WTC11 (cell line): Measurements from ENCODE around the gene ZNF302. TPM values are rescaled to one million over a fixed set of nuclear protein-coding genes. Genes with fewer than 3 reads are reported as not detected.

Experiments used
- ATAC-seq: fragments of 200-7000 bp; cut with Tn5 transposase; 2 replicates; pipeline ENCODE4 v1.10.0; 2021; ENCODE audit warnings: mild to moderate bottlenecking, moderate library complexity
- CTCF ChIA-PET: fragments of 300-600 bp; sonication (Branson Sonifier 250); formaldehyde crosslinking; loops from one replicate; lab custom pipeline; 2021; ENCODE audit warnings: antibody characterized with exemption; lab: Charles Lee
- POLR2A ChIA-PET: fragments of 350-600 bp; sonication (Branson Sonifier 250); formaldehyde crosslinking; loops from one replicate; lab custom pipeline; 2021; ENCODE audit warnings: antibody characterized with exemption; lab: Charles Lee
- DNase-seq: peaks from one replicate; pipeline ENCODE4 v3.0.0; 2021; ENCODE audit warnings: low spot score
- H3K27ac Mint-ChIP-seq: 2 replicates; pipeline ENCODE4 v1.8.0; 2021; ENCODE audit warnings: mixed read lengths
- H3K27me3 Mint-ChIP-seq: 2 replicates; pipeline ENCODE4 v1.8.0; 2021; ENCODE audit warnings: low read depth, mild to moderate bottlenecking, moderate library complexity, mixed read lengths
- H3K36me3 Mint-ChIP-seq: 2 replicates; pipeline ENCODE4 v1.8.0; 2021; ENCODE audit warnings: mixed read lengths
- H3K4me1 Mint-ChIP-seq: 2 replicates; pipeline ENCODE4 v1.8.0; 2022; ENCODE audit warnings: mixed read lengths
- H3K4me3 Mint-ChIP-seq: 2 replicates; pipeline ENCODE4 v1.8.0; 2021; ENCODE audit warnings: mild to moderate bottlenecking, moderate library complexity, mixed read lengths
- H3K9me3 Mint-ChIP-seq: 2 replicates; pipeline ENCODE4 v1.8.0; 2021; ENCODE audit warnings: mixed read lengths
- CREB1 ChIP-seq: sonication (generic); formaldehyde crosslinking; IDR thresholded peaks from 2 replicates; pipeline ENCODE4 v1.8.0; 2023; ENCODE audit warnings: mild to moderate bottlenecking, missing genetic modification reagents
- E2F5 ChIP-seq: sonication (generic); formaldehyde crosslinking; IDR thresholded peaks from 2 replicates; pipeline ENCODE4 v1.8.1; 2022; ENCODE audit warnings: mild to moderate bottlenecking, moderate library complexity, missing genetic modification reagents
- FOXJ3 ChIP-seq: sonication (generic); formaldehyde crosslinking; IDR thresholded peaks from 2 replicates; pipeline ENCODE4 v1.9.0; 2021; ENCODE audit warnings: missing genetic modification reagents, mild to moderate bottlenecking, borderline replicate concordance
- FOXP4 ChIP-seq: sonication (generic); formaldehyde crosslinking; IDR thresholded peaks from 2 replicates; pipeline ENCODE4 v1.8.0; 2022; ENCODE audit warnings: mild to moderate bottlenecking, missing genetic modification reagents
- HMGA2 ChIP-seq: fragments of 250-450 bp; sonication (Bioruptor Pico); IDR thresholded peaks from 2 replicates; pipeline ENCODE4 v1.4.0; 2021; ENCODE audit warnings: mild to moderate bottlenecking, moderate library complexity
- IRF2 ChIP-seq: sonication (generic); formaldehyde crosslinking; IDR thresholded peaks from 2 replicates; pipeline ENCODE4 v1.8.0; 2022; ENCODE audit warnings: low read depth, missing genetic modification reagents, borderline replicate concordance
- NR2C2 ChIP-seq: sonication (generic); formaldehyde crosslinking; IDR thresholded peaks from 2 replicates; pipeline ENCODE4 v1.8.0; 2022; ENCODE audit warnings: mild to moderate bottlenecking, missing genetic modification reagents
- ZBTB21 ChIP-seq: sonication (generic); formaldehyde crosslinking; IDR thresholded peaks from 2 replicates; pipeline ENCODE4 v1.8.1; 2023; ENCODE audit warnings: mild to moderate bottlenecking, missing genetic modification reagents, borderline replicate concordance
- ZNF263 ChIP-seq: sonication (generic); formaldehyde crosslinking; IDR thresholded peaks from 2 replicates; pipeline ENCODE4 v1.8.1; 2022; ENCODE audit warnings: low read depth, mild to moderate bottlenecking, moderate library complexity, missing genetic modification reagents
- ZNF671 ChIP-seq: fragments of 250-450 bp; sonication (Bioruptor Pico); IDR thresholded peaks from 2 replicates; pipeline ENCODE4 v1.8.0; 2021; ENCODE audit warnings: mild to moderate bottlenecking
- total RNA-seq: library from RNA; stranded (reverse); gene quantifications from 3 replicates; pipeline ENCODE4 v1.2.3, GENCODE V29; 2021
- TF ChIP-seq, protein P1 (sequence below): sonication (generic); formaldehyde crosslinking; IDR thresholded peaks from 2 replicates; pipeline ENCODE4 v1.8.1; 2022; ENCODE audit warnings: missing genetic modification reagents, borderline replicate concordance
- TF ChIP-seq, protein P2 (sequence below): sonication (generic); formaldehyde crosslinking; IDR thresholded peaks from 2 replicates; pipeline ENCODE4 v1.8.0; 2023; ENCODE audit warnings: missing genetic modification reagents, mild to moderate bottlenecking, borderline replicate concordance
- TF ChIP-seq, protein P3 (sequence below): fragments of 250-450 bp; sonication (Bioruptor Pico); IDR thresholded peaks from 2 replicates; pipeline ENCODE4 v1.9.0; 2021; ENCODE audit warnings: mild to moderate bottlenecking

Gene ZNF302
- total RNA-seq, 1 experiment from 2014 or later: 23.5 TPM

GRCh38 chr19:34732612-34733211 lies 55.2 kb downstream of the ZNF302 start (continued):
- TF ChIP-seq FOXP4 (no peak), ZBTB21 (CRISPR knock-in tag) (no peak), ZNF263 (CRISPR knock-in tag) (no peak), NR2C2 (CRISPR knock-in tag) (no peak), ZNF671 (CRISPR knock-in tag) (no peak), E2F5 (CRISPR knock-in tag) (no peak), IRF2 (no peak), CREB1 (CRISPR knock-in tag) (no peak), FOXJ3 (CRISPR knock-in tag) (no peak)
- TF ChIP-seq, protein P1, sequence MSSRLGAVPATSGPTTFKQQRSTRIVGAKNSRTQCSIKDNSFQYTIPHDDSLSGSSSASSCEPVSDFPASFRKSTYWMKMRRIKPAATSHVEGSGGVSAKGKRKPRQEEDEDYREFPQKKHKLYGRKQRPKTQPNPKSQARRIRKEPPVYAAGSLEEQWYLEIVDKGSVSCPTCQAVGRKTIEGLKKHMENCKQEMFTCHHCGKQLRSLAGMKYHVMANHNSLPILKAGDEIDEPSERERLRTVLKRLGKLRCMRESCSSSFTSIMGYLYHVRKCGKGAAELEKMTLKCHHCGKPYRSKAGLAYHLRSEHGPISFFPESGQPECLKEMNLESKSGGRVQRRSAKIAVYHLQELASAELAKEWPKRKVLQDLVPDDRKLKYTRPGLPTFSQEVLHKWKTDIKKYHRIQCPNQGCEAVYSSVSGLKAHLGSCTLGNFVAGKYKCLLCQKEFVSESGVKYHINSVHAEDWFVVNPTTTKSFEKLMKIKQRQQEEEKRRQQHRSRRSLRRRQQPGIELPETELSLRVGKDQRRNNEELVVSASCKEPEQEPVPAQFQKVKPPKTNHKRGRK (CRISPR knock-in tag): no peak
- TF ChIP-seq, protein P2, sequence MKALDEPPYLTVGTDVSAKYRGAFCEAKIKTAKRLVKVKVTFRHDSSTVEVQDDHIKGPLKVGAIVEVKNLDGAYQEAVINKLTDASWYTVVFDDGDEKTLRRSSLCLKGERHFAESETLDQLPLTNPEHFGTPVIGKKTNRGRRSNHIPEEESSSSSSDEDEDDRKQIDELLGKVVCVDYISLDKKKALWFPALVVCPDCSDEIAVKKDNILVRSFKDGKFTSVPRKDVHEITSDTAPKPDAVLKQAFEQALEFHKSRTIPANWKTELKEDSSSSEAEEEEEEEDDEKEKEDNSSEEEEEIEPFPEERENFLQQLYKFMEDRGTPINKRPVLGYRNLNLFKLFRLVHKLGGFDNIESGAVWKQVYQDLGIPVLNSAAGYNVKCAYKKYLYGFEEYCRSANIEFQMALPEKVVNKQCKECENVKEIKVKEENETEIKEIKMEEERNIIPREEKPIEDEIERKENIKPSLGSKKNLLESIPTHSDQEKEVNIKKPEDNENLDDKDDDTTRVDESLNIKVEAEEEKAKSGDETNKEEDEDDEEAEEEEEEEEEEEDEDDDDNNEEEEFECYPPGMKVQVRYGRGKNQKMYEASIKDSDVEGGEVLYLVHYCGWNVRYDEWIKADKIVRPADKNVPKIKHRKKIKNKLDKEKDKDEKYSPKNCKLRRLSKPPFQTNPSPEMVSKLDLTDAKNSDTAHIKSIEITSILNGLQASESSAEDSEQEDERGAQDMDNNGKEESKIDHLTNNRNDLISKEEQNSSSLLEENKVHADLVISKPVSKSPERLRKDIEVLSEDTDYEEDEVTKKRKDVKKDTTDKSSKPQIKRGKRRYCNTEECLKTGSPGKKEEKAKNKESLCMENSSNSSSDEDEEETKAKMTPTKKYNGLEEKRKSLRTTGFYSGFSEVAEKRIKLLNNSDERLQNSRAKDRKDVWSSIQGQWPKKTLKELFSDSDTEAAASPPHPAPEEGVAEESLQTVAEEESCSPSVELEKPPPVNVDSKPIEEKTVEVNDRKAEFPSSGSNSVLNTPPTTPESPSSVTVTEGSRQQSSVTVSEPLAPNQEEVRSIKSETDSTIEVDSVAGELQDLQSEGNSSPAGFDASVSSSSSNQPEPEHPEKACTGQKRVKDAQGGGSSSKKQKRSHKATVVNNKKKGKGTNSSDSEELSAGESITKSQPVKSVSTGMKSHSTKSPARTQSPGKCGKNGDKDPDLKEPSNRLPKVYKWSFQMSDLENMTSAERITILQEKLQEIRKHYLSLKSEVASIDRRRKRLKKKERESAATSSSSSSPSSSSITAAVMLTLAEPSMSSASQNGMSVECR (CRISPR knock-in tag): no peak

GRCh38 chr19:34733266-34733745 lies 55.8 kb downstream of the ZNF302 start:
- H3K4me1 Mint-ChIP-seq: peaks cover 12% of the 10 kb centered on the region

More at GRCh38 chr19:34733266-34733745, 55.8 kb downstream of the ZNF302 start:
- Mint-ChIP-seq H3K36me3 (no peaks in the 10 kb centered on the region), H3K9me3 (0 out of 2 replicates have a peak, but pooled peaks cover 3% of the 10 kb centered on the region), H3K27ac (peak overlapping the region; percentile 99), H3K27me3 (peaks cover 2% of the 10 kb centered on the region; the same call in 1 of the 2 replicates), H3K4me3 (peak overlapping the region; percentile 97)
- peak; percentile 71; the same call in 1 of the 2 replicates for TF ChIP-seq ZNF263 (CRISPR knock-in tag)
- TF ChIP-seq, protein P3, sequence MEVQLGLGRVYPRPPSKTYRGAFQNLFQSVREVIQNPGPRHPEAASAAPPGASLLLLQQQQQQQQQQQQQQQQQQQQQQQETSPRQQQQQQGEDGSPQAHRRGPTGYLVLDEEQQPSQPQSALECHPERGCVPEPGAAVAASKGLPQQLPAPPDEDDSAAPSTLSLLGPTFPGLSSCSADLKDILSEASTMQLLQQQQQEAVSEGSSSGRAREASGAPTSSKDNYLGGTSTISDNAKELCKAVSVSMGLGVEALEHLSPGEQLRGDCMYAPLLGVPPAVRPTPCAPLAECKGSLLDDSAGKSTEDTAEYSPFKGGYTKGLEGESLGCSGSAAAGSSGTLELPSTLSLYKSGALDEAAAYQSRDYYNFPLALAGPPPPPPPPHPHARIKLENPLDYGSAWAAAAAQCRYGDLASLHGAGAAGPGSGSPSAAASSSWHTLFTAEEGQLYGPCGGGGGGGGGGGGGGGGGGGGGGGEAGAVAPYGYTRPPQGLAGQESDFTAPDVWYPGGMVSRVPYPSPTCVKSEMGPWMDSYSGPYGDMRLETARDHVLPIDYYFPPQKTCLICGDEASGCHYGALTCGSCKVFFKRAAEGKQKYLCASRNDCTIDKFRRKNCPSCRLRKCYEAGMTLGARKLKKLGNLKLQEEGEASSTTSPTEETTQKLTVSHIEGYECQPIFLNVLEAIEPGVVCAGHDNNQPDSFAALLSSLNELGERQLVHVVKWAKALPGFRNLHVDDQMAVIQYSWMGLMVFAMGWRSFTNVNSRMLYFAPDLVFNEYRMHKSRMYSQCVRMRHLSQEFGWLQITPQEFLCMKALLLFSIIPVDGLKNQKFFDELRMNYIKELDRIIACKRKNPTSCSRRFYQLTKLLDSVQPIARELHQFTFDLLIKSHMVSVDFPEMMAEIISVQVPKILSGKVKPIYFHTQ: no peak
- TF ChIP-seq HMGA2: 0 out of 2 replicates have a peak, but pooled peaks have one; percentile 33
- DNase-seq (peak; percentile 36), ATAC-seq (peak; percentile 14)
- POLR2A ChIA-PET: interaction anchor here (0.6 to 0.8 kb wide), 2 partner anchors 106 to 297 kb away, joined by 3 read pairs; no protein-coding TSS in a partner anchor
- CTCF ChIA-PET: interaction anchor here (0.6 to 1.5 kb wide), 2 partner anchors 106 to 251 kb away, joined by 3 to 5 read pairs; no protein-coding TSS in a partner anchor
